GM12878 (cell line): ENCODE results near the gene SRD5A1. TPM values are rescaled to one million over a fixed set of nuclear protein-coding genes. Genes with fewer than 3 reads are reported as not detected.

Experiments used
- BACH1 ChIP-seq: fragments of 450-650 bp; IDR thresholded peaks from 2 replicates; pipeline ENCODE4 v1.6.1; 2017; ENCODE audit warnings: mild to moderate bottlenecking, borderline replicate concordance
- E4F1 ChIP-seq: fragments of 450-650 bp; IDR thresholded peaks from 2 replicates; pipeline ENCODE4 v1.6.1; 2018; ENCODE audit warnings: borderline replicate concordance, mild to moderate bottlenecking; ENCODE audit not compliant: partially characterized antibody
- ELK1 ChIP-seq: IDR thresholded peaks from 2 replicates; pipeline ENCODE4 v1.6.1; 2012; ENCODE audit warnings: low read depth, low read length, improper control_type of control experiment
- NR2C1 ChIP-seq: fragments of 450-650 bp; IDR thresholded peaks from 2 replicates; pipeline ENCODE4 v1.6.1; 2017; ENCODE audit warnings: antibody characterized with exemption, mild to moderate bottlenecking, moderate library complexity
- ZNF592 ChIP-seq: fragments of 450-650 bp; IDR thresholded peaks from 2 replicates; pipeline ENCODE4 v1.6.1; 2017; ENCODE audit warnings: mild to moderate bottlenecking, moderate library complexity
- polyA plus RNA-seq, 11 experiments: library from polyadenylated mRNA; depleted of rRNA in 4 of 11; unstranded in 6 of 11; stranded (reverse) in 5 of 11; fragments of >200 nt; fragmentation: Nextera tagmentation in 4 of 11; fragmentation: Illumina TruSeq in 1 of 11; extraction: Ambion mirVana in 4 of 11; extraction: Trizol in 1 of 11; gene quantifications; 1 replicate in 1 of 11; 2 replicates in 10 of 11; pipeline versions ENCODE4 v1.2.1 to v1.2.3, GENCODE V29; 2011 to 2016; ENCODE audit warnings: inconsistent platforms in 2 of 11, missing spikeins in 2 of 11, low read depth in 1 of 11
- total RNA-seq, 4 experiments: library from RNA; depleted of rRNA in 3 of 4; stranded (reverse); fragments of >200 nt in 3 of 4; fragmentation: Illumina TruSeq in 1 of 4; extraction: Trizol in 1 of 4; gene quantifications; 2 replicates each; pipeline versions ENCODE4 v1.2.1 to v1.2.3, GENCODE V29; 2013 to 2021

SRD5A1 gene
- total and polyA plus RNA-seq, 10 of the 15 experiments (the other 5 are each of a cell fraction or from before 2014, with no cell fraction given): 0.76 to 20.1 (median 12.3) TPM

- TF ChIP-seq ZNF592 (no peak), ELK1 (no peak), E4F1 (no peak), NR2C1 (no peak), BACH1 (no peak)
- TF ChIP-seq, all 136 proteins: peak for 0
These were observed 82.0 kb downstream of the SRD5A1 start (continued) for GRCh38 chr5:6715271-6715670.
